ENCODE results near the gene VWA2.

VWA2 gene

DNA sequence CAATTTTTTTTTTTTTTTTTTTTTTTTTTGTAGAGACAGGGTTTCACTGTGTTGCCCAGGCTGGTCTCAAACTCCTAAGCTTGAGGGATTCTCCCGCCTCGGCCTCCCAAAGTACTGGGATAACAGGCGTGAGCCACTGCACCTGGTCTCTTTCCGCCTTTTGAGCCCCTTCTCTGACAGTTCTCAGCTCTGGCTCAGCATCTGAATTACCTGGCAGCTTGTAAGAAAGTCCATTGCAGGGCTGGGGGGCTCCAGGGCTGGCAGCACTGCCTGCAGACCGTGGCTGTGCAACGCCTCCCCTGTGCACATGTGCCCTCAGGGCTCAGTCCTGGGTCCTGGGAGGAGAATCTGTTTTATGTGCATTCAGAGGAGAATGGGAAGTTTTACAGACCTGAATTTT lies 37.6 kb downstream of the VWA2 start:
- TF ChIP-seq, protein P1, sequence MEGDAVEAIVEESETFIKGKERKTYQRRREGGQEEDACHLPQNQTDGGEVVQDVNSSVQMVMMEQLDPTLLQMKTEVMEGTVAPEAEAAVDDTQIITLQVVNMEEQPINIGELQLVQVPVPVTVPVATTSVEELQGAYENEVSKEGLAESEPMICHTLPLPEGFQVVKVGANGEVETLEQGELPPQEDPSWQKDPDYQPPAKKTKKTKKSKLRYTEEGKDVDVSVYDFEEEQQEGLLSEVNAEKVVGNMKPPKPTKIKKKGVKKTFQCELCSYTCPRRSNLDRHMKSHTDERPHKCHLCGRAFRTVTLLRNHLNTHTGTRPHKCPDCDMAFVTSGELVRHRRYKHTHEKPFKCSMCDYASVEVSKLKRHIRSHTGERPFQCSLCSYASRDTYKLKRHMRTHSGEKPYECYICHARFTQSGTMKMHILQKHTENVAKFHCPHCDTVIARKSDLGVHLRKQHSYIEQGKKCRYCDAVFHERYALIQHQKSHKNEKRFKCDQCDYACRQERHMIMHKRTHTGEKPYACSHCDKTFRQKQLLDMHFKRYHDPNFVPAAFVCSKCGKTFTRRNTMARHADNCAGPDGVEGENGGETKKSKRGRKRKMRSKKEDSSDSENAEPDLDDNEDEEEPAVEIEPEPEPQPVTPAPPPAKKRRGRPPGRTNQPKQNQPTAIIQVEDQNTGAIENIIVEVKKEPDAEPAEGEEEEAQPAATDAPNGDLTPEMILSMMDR (IDR thresholded peaks at IDR 0.05; ENCODE audit: low read depth, low read length), result no peak

DNA sequence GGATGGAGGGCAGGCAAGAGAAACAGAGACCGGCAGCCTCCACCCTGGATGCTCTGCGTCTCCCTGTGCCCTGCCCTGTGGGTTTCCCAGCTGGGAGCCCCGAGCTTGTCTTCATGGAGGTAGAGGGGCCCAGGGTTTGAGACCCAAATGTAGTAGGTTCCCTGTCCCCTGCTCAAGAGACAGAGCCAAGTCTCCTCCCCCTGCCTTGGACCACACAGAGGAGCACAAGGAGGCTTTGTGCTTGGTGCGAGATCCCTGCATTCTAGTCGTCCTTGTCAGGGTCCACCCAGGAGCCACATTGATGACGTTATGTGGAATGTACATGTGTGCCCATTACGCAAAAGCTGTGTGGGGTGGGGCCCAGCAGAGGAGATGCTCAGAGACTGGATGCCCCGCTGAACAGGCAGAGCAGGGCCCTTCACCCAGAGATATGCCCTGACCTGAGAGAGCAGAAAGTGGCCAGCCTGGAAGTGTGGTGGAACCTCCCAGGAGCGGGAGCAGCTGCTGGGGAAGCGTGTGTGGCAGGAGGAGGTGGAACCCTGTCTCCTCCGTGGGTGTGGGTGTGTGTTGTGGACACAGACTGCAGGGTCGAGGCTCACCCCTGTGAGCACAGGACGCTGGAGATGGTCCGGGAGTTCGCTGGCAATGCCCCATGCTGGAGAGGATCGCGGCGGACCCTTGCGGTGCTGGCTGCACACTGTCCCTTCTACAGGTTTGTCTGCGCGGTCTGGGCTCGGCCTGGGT lies 39.3 kb downstream of the VWA2 start:
- no peak for DNase-seq (ENCODE audit: low read depth in 2 of 2)
- TF ChIP-seq, protein P1 (IDR thresholded peaks at IDR 0.05; ENCODE audit: low read depth, low read length), result no peak
- no peak overlapping the region for H3K4me3 ChIP-seq (replicated peaks in 1 of 2; ENCODE audit: low read depth in 2 of 2, low read length in 2 of 2)

More for the DNA sequence above, 37.6 kb downstream of the VWA2 start:
- H3K4me3 ChIP-seq (replicated peaks in 1 of 2; ENCODE audit: low read depth in 2 of 2, low read length in 2 of 2), result no peak overlapping the region
- no peak for DNase-seq (ENCODE audit: low read depth in 2 of 2)

DNA sequence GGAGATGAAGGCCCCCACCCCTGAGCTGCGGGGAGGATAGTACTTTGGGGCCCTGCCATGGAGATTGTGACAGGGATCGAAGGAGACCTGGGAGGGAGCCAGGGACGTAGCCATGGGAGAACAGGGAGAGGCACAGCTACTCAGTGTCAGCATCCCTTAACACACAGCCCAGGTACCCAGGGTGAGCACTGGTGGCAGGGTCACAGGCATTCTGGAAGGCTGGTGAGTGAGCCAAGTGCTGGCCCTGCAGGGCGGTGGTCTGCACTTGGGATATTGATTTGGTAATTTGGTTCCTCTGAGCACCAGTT lies 39.8 kb downstream of the VWA2 start:
- H3K4me3 ChIP-seq (replicated peaks in 1 of 2; ENCODE audit: low read depth in 2 of 2, low read length in 2 of 2), result no peak overlapping the region
- DNase-seq (ENCODE audit: low read depth in 2 of 2), result no peak
- TF ChIP-seq, protein P1 (IDR thresholded peaks at IDR 0.05; ENCODE audit: low read depth, low read length), result no peak

DNA sequence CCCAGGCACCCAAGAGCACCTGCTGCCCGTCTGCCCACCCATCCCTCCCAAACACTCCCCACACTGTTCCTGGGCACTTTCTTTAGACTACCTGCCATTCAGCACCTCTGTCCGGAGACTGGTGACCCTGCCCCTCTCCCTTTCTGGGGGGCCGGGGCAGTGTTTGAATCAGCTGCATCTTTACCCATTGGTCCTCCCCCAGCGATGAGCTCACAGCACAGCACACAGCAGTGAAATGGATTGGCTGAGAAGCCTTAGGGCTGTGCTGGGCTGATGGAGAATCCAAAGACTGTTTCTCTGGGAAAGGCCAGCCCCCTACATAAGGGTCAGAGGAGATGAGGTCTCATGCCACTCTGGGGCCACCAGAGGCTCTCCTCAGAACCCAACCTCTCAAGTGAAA lies 40.2 kb downstream of the VWA2 start:
- DNase-seq (ENCODE audit: low read depth in 2 of 2), result no peak
- TF ChIP-seq, protein P1 (IDR thresholded peaks at IDR 0.05; ENCODE audit: low read depth, low read length), result no peak
- no peak overlapping the region for H3K4me3 ChIP-seq (replicated peaks in 1 of 2; ENCODE audit: low read depth in 2 of 2, low read length in 2 of 2)

DNA sequence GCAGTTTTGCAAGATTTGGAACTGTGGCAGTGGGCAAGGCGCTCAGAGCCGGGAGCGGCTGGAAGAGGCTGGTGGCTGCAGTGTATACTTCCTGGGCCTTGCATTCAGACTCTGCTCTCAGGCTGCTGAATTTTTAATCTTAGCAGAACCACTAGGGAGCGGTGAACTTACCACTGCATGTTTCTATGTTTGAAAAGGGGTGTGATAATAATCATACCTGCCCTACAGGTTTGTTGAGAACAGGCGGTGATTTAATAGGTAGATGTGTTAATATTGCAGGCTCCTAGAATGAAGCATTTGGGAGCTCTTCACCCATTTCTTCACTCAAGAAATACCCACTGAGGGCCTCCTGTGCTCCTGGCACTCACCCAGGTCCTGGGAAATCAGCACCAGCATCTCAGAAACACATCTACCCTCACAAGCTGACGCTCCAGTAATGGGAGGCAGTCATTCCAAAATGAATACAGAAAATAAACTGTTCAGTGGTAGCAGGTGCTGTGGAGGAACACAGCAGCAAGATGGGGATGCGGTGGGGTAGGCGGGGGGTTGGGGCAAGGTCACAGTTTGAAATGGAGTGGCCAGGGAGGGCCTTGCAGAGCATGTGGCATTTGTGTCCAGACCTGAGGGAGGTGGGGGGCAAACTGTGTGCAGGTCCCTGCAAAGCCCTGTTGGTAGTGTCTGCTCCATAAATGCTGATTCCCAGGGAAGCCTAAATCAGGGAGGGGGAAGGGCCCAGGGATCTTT lies 41.0 kb downstream of the VWA2 start:
- DNase-seq (ENCODE audit: low read depth in 2 of 2), result no peak
- TF ChIP-seq, protein P1 (IDR thresholded peaks at IDR 0.05; ENCODE audit: low read depth, low read length), result no peak
- no peak overlapping the region for H3K4me3 ChIP-seq (replicated peaks in 1 of 2; ENCODE audit: low read depth in 2 of 2, low read length in 2 of 2)

DNA sequence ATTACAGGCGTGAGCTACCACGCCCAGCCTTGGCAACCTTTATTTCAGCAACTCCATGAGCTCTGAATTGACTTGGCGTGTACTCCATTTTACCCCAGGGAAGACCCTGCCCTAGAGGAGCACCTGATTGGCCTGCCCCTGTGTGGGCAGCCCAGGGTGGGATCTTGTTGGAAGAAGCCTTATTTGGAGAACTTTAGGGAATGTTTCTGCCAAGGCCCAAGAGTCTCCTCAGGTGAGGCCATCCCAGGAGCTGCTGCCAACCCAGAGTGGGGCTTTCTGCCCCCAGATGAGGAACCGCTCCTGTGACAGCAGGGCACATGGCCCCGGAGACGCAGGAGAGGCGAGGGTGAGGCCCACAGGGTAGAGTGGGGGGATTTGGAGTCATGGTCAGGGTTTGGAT lies 42.0 kb downstream of the VWA2 start:
- TF ChIP-seq, protein P1 (IDR thresholded peaks at IDR 0.05; ENCODE audit: low read depth, low read length), result no peak
- DNase-seq (ENCODE audit: low read depth in 2 of 2), result no peak
- H3K4me3 ChIP-seq (replicated peaks in 1 of 2; ENCODE audit: low read depth in 2 of 2, low read length in 2 of 2), result no peak overlapping the region

Data from cardiac fibroblast (primary cell).